Measurements from ENCODE around the gene ERMN. TPM values are rescaled to one million over a fixed set of nuclear protein-coding genes. Genes with fewer than 3 reads are reported as not detected.
A peak's percentile ranks its signal among the peaks of the same experiment; 100 is the strongest.

ERMN gene
- total RNA-seq, 1 donor = 0.18 TPM

DNA sequence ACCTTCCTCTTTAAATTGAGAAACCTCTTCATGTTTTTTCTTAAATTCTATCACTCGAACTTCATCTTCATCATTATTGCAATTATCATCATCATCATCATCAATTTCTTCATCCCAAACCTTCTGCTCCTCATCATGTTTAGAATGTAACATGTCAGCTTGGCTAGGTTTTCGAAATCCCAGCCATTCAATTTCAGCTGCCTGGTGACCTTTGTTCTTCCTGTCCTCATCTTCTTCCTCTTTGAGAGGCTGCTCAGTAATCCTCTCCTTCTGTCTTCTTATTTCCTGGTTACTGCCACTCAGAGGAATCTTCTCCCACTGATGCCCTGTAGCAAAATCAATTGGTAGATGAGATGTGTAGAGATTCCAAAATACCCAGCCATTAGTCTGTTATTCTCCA, 4.2 kb downstream of the ERMN start:
- TF ChIP-seq, protein P1, sequence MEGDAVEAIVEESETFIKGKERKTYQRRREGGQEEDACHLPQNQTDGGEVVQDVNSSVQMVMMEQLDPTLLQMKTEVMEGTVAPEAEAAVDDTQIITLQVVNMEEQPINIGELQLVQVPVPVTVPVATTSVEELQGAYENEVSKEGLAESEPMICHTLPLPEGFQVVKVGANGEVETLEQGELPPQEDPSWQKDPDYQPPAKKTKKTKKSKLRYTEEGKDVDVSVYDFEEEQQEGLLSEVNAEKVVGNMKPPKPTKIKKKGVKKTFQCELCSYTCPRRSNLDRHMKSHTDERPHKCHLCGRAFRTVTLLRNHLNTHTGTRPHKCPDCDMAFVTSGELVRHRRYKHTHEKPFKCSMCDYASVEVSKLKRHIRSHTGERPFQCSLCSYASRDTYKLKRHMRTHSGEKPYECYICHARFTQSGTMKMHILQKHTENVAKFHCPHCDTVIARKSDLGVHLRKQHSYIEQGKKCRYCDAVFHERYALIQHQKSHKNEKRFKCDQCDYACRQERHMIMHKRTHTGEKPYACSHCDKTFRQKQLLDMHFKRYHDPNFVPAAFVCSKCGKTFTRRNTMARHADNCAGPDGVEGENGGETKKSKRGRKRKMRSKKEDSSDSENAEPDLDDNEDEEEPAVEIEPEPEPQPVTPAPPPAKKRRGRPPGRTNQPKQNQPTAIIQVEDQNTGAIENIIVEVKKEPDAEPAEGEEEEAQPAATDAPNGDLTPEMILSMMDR (IDR thresholded peaks at IDR 0.05; ENCODE audit: insufficient read depth, low read length) = no peak
- H3K4me3 ChIP-seq (ENCODE audit: low read depth, low read length) = no peak overlapping the region
- no peak for DNase-seq (ENCODE audit: low read depth)

- TF ChIP-seq, protein P1 (IDR thresholded peaks at IDR 0.05; ENCODE audit: insufficient read depth, low read length) = no peak
- no peak overlapping the region for H3K4me3 ChIP-seq (ENCODE audit: low read depth, low read length)
- no peak for DNase-seq (ENCODE audit: low read depth)
Observed at GRCh38 chr2:157320409-157320808, 5.2 kb downstream of the ERMN start.

GRCh38 chr2:157319795-157320194, 5.8 kb downstream of the ERMN start:
- H3K4me3 ChIP-seq (ENCODE audit: low read depth, low read length) = no peak overlapping the region
- no peak for DNase-seq (ENCODE audit: low read depth)
- TF ChIP-seq, protein P1 (IDR thresholded peaks at IDR 0.05; ENCODE audit: insufficient read depth, low read length) = no peak

DNA sequence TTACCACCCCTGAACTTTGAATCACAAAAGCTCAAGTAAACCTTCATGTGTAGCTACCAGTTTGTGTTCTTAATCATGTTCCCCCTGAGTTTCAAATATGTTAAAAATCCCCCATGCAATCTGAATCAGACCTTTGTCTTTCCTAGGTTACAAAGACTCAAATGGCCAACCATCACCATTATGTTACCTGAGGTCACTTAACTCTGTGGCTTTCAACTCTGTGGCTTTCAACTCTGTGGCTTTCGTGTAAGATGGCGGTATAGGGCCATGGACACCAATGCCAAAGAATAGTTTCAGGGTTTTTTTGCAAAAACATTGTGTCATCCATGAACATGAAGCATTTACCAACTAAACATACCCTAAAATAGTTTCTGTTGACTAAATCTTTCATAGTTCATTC, 6.7 kb downstream of the ERMN start:
- DNase-seq (ENCODE audit: low read depth) = no peak
- H3K4me3 ChIP-seq (ENCODE audit: low read depth, low read length) = no peak overlapping the region
- TF ChIP-seq, protein P1 (IDR thresholded peaks at IDR 0.05; ENCODE audit: insufficient read depth, low read length) = no peak

DNA sequence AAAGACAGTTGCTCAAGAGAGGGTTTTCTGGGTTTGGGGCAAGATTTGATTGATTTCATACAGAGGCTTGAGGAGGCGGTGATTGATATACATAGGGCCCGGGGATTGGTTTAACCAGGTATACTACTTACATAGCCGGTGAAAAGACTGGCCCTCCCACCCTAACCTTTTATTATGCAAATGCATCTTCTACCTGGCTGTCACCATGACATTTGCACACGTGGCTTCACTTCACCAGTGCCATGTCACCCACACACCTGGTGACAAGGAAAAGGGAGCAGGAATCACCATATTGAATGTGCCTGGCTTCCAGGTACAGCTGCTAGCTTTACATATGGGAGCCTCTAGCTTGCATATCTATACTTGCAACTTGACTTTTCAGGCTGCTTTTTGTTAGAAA, 9.7 kb downstream of the ERMN start:
- TF ChIP-seq, protein P1 (IDR thresholded peaks at IDR 0.05; ENCODE audit: insufficient read depth, low read length) = no peak
- H3K4me3 ChIP-seq (ENCODE audit: low read depth, low read length) = no peak overlapping the region
- no peak for DNase-seq (ENCODE audit: low read depth)

DNA sequence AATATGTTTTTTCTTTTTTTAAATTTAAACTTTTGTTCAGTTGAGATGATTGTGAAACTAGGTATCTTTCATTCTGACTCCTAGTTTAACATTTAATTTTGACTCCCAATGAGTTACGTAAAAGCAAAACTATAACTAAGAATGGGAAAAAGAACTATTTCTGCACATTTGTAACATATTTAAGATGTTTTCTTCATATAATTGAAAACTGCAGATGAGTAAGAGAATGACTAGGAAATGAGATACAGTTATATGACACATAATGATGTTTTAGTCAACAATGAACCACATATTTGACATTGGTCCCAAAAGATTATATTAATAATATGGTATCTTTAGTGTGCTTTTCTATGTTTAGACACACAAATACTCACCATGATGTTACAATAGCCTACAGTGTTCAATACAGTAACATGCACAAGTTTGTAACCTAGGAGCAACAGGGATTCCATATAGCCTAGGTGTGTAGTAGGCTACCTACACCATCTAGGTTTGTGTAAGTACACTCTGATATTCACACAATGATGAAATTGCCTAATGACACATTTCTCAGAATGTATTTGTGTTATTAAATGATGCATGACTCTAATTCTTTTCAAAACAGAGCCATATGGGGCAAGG, 12.6 kb downstream of the ERMN start:
- TF ChIP-seq, protein P1 (IDR thresholded peaks at IDR 0.05; ENCODE audit: insufficient read depth, low read length) = no peak

DNA sequence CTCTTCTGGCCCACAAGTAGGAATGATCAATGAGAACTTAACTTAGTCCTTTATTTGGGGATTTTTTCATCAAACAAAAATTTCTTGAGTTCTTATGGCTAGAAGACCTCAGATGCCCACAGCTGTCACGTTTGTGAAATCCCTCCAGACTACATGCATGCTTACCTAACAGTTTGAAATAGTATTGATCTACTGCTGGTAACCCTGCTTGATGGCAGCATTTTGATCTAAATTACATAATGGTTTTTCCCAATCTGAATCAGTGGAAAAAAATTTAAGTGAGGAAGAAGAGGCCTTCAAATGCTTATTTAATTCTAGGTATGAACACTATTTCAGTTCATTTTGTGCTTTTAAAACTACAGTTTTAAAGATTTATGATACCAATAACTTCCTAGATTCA, 13.9 kb downstream of the ERMN start:
- DNase-seq (ENCODE audit: low read depth) = no peak
- no peak overlapping the region for H3K4me3 ChIP-seq (ENCODE audit: low read depth, low read length)
- TF ChIP-seq, protein P1 (IDR thresholded peaks at IDR 0.05; ENCODE audit: insufficient read depth, low read length) = no peak

More for the DNA sequence above, 12.6 kb downstream of the ERMN start:
- peak; percentile 36 for DNase-seq (ENCODE audit: low read depth)
- no peak overlapping the region for H3K4me3 ChIP-seq (ENCODE audit: low read depth, low read length)

Data from fibroblast of the aortic adventitia (primary cell).